Body of pancreas (tissue), 4 donors: ENCODE results near the gene GAB1. TPM values are rescaled to one million over a fixed set of nuclear protein-coding genes. Genes with fewer than 3 reads are reported as not detected.

Experiments
- ATAC-seq: fragments of 150-250 bp; one replicate; pipeline ENCODE4 v1.9.1; 2016
- DNase-seq, 4 donors: peaks; one replicate each; pipeline ENCODE4 v3.0.0-alpha.2; 2019
- H3K27ac ChIP-seq, 4 donors: fragments of 200-600 bp; sonication (generic); 1 replicate in 3 of 4; 2 replicates in 1 of 4; pipeline versions ENCODE4 v1.5.1 to v1.6.1; 2016 to 2019; ENCODE audit warnings: mild to moderate bottlenecking in 1 of 4, mixed read lengths in 1 of 4, moderate library complexity in 1 of 4
- H3K27me3 ChIP-seq, 2 donors: fragments of 200-600 bp; sonication (generic); one replicate each; pipeline ENCODE4 v1.6.0; 2016; ENCODE audit warnings: mild to moderate bottlenecking in 1 of 2
- H3K36me3 ChIP-seq, 2 donors: fragments of 200-600 bp; sonication (generic); replicated peaks in 1 of 2; 2 replicates each; pipeline ENCODE4 v1.5.1; 2016; ENCODE audit warnings: low read depth in 2 of 2; ENCODE audit not compliant: insufficient read depth in 1 of 2
- H3K4me1 ChIP-seq: fragments of 200-600 bp; sonication (generic); one replicate; pipeline ENCODE4 v1.6.0; 2016
- H3K4me3 ChIP-seq, 2 donors: fragments of 200-600 bp; sonication (generic); 1 replicate in 1 of 2; 2 replicates in 1 of 2; pipeline ENCODE4 v1.5.1; 2016 to 2019
- H3K9me3 ChIP-seq, 3 donors: fragments of 200-600 bp; sonication (generic); 1 replicate in 2 of 3; 2 replicates in 1 of 3; pipeline ENCODE4 v1.5.1; 2016
- POLR2A ChIP-seq, 3 donors: fragments of 450-650 bp; IDR thresholded peaks; one replicate each; pipeline ENCODE4 v1.6.1; 2016; ENCODE audit warnings: antibody characterized with exemption in 3 of 3, mild to moderate bottlenecking in 2 of 3
- WGBS, 2 donors: methylation state at CpG; one replicate each; pipeline ENCODE4 v1.1.5; 2017; 5-methylcytosine and 5-hydroxymethylcytosine counted together
- intact Hi-C: fragments of 100-400 bp; cut with DNase I; formaldehyde crosslinking; loops from one replicate; pipeline ENCODE4 v1.15.1; 2023
- total RNA-seq, 2 donors: library from RNA; depleted of rRNA; stranded (reverse); fragments of >200 nt; gene quantifications; one replicate each; pipeline ENCODE4 v1.1.0, GENCODE V29; 2016
- TF ChIP-seq, protein P1 (sequence below), 7 experiments: fragments of 450-650 bp in 4 of 7; fragments of 200-600 bp in 3 of 7; sonication (generic) in 3 of 7; IDR thresholded peaks; one replicate each; pipeline ENCODE4 v1.5.1; 2016 to 2019; ENCODE audit warnings: antibody characterized with exemption in 7 of 7

Gene GAB1
- total RNA-seq, 2 donors from 2014 or later: 13.0 to 26.0 TPM

GRCh38 chr4:143313521-143313920 is 23.2 kb upstream of the GAB1 start:
- Histone ChIP-seq H3K4me3 (no peak overlapping the region), H3K4me1 (no peaks in the 10 kb centered on the region), H3K9me3 (no peaks in the 10 kb centered on the region), H3K27ac (no peak overlapping the region), H3K36me3 (no peaks in the 10 kb centered on the region), H3K27me3 (no peaks in the 10 kb centered on the region)
- no peak for ATAC-seq
- no peak for TF ChIP-seq POLR2A (IDR thresholded peaks at IDR 0.05)
- TF ChIP-seq, protein P1, sequence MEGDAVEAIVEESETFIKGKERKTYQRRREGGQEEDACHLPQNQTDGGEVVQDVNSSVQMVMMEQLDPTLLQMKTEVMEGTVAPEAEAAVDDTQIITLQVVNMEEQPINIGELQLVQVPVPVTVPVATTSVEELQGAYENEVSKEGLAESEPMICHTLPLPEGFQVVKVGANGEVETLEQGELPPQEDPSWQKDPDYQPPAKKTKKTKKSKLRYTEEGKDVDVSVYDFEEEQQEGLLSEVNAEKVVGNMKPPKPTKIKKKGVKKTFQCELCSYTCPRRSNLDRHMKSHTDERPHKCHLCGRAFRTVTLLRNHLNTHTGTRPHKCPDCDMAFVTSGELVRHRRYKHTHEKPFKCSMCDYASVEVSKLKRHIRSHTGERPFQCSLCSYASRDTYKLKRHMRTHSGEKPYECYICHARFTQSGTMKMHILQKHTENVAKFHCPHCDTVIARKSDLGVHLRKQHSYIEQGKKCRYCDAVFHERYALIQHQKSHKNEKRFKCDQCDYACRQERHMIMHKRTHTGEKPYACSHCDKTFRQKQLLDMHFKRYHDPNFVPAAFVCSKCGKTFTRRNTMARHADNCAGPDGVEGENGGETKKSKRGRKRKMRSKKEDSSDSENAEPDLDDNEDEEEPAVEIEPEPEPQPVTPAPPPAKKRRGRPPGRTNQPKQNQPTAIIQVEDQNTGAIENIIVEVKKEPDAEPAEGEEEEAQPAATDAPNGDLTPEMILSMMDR (IDR thresholded peaks at IDR 0.05): no peak
- intact Hi-C loops: no loop called here
- WGBS, 2 donors: 83 to 94% methylated on average over 1 of the region's 1 CpG
- DNase-seq: no peak

- DNase-seq (no peak), ATAC-seq (no peak)
- no peak overlapping the region for H3K4me3 ChIP-seq
- no peaks in the 10 kb centered on the region for H3K4me1 ChIP-seq
- H3K9me3 ChIP-seq: no peaks in the 10 kb centered on the region
- intact Hi-C loops: no loop called here
- H3K27me3 ChIP-seq: no peaks in the 10 kb centered on the region
- no peak overlapping the region for H3K27ac ChIP-seq
- TF ChIP-seq, protein P1 (IDR thresholded peaks at IDR 0.05): no peak
- no peak for TF ChIP-seq POLR2A (IDR thresholded peaks at IDR 0.05)
- no peaks in the 10 kb centered on the region for H3K36me3 ChIP-seq
Measured at GRCh38 chr4:143313996-143314395, 22.7 kb upstream of the GAB1 start.

- no peak for ATAC-seq
- no peak overlapping the region for H3K27ac ChIP-seq
- no peak for DNase-seq
- no peak overlapping the region for H3K4me3 ChIP-seq
- TF ChIP-seq, protein P1 (IDR thresholded peaks at IDR 0.05): no peak
- no peak for TF ChIP-seq POLR2A (IDR thresholded peaks at IDR 0.05)
- H3K4me1 ChIP-seq: no peaks in the 10 kb centered on the region
- no peaks in the 10 kb centered on the region for H3K27me3 ChIP-seq
- no peaks in the 10 kb centered on the region for H3K36me3 ChIP-seq
- 23% methylated on average over 1 of the region's 1 CpG; no CpG with 5 or more reads in 1 of the 2 donors for WGBS, 2 donors
- H3K9me3 ChIP-seq: no peaks in the 10 kb centered on the region
- intact Hi-C loops: no loop called here
Measured at GRCh38 chr4:143320113-143320512, 16.6 kb upstream of the GAB1 start.

- H3K36me3 ChIP-seq: no peaks in the 10 kb centered on the region
- no peaks in the 10 kb centered on the region for H3K9me3 ChIP-seq
- intact Hi-C loops: no loop called here
- no peaks in the 10 kb centered on the region for H3K4me1 ChIP-seq
- TF ChIP-seq, protein P1 (IDR thresholded peaks at IDR 0.05): no peak
- no peak for TF ChIP-seq POLR2A (IDR thresholded peaks at IDR 0.05)
- ATAC-seq (no peak), DNase-seq (no peak)
- WGBS, 2 donors: 56 to 68% methylated on average over 4 of the region's 4 CpGs
- H3K27ac ChIP-seq: no peak overlapping the region
- no peaks in the 10 kb centered on the region for H3K27me3 ChIP-seq
- no peak overlapping the region for H3K4me3 ChIP-seq
Measured at GRCh38 chr4:143326735-143327134, 9.9 kb upstream of the GAB1 start.

DNA sequence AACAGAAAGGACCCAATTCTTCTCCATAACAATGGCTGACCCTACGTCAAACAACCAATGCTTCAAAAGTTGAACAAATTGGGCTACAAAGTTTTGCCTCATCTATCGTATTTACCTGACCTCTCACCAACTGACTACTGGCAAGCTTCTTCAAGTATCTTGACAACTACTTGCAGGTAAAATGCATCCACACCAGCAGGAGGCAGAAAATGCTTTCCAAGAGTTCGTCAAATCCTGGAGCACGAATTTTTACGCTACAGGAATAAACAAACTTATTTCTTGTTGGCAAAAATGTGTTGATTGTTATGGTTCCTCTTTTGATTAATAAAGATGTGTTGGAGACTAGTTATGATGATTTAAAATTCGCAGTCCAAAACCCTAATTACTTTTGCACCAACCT is 6.7 kb upstream of the GAB1 start:
- 73 to 76% methylated on average over 6 of the region's 6 CpGs for WGBS, 2 donors
- intact Hi-C loops: no loop called here
- DNase-seq: peak in 1 of 4 donors; percentile 19
- Histone ChIP-seq H3K9me3 (no peaks in the 10 kb centered on the region), H3K27ac (no peak overlapping the region), H3K27me3 (no peaks in the 10 kb centered on the region), H3K4me3 (no peak overlapping the region), H3K36me3 (no peaks in the 10 kb centered on the region), H3K4me1 (no peaks in the 10 kb centered on the region)
- ATAC-seq: no peak
- TF ChIP-seq, protein P1 (IDR thresholded peaks at IDR 0.05): peak in 1 of 7 experiments; percentile 31
- TF ChIP-seq POLR2A (IDR thresholded peaks at IDR 0.05): no peak
